SU-DHL-6 (cell line): Measurements from ENCODE around the gene CNOT11.
"Not testable (repeated sequence)": the region's sequence is repeated elsewhere in the genome, so short reads cannot be mapped to it uniquely, and the experiment has no call there.

Source experiments
- CTCF ChIP-seq: fragments of 200-600 bp; sonication (generic); IDR thresholded peaks from one replicate; pipeline ENCODE4 v1.5.1; 2017; ENCODE audit warnings: antibody characterized with exemption, mild to moderate bottlenecking, low read length, moderate library complexity; ENCODE audit not compliant: insufficient read depth, poor library complexity, severe bottlenecking
- EZH2phosphoT487 ChIP-seq: fragments of 200-600 bp; sonication (generic), shearing (Covaris generic); conservative IDR thresholded peaks from 2 replicates; pipeline ENCODE4 v1.6.1; 2018; ENCODE audit warnings: mild to moderate bottlenecking, antibody characterized with exemption, low read length, moderate library complexity, mixed read lengths

GRCh38 chr2:101235956-101236355 is 16.7 kb upstream of the CNOT11 start:
- not testable (repeated sequence) for TF ChIP-seq CTCF, EZH2phosphoT487
